DOHH2 (cell line): ENCODE results near the gene HOGA1.
"Not testable (repeated sequence)": the region's sequence is repeated elsewhere in the genome, so short reads cannot be mapped to it uniquely, and the experiment has no call there.

Experiments
- H3F3A ChIP-seq: fragments of 200-600 bp; sonication (generic), shearing (Covaris generic); 2 replicates; pipeline ENCODE4 v1.6.0; 2016; ENCODE audit warnings: antibody characterized with exemption, mild to moderate bottlenecking; ENCODE audit not compliant: control insufficient read depth, insufficient read depth
- H3K27ac ChIP-seq: fragments of 200-600 bp; sonication (generic); 2 replicates; pipeline ENCODE4 v1.5.1; 2014; ENCODE audit warnings: low read depth, mild to moderate bottlenecking, low read length, moderate library complexity
- H3K27me3 ChIP-seq: fragments of 200-600 bp; sonication (generic); 2 replicates; pipeline ENCODE4 v1.6.1; 2014; ENCODE audit warnings: mild to moderate bottlenecking, low read length, mixed read lengths; ENCODE audit not compliant: control insufficient read depth
- H3K36me3 ChIP-seq: fragments of 200-600 bp; sonication (generic); 2 replicates; pipeline ENCODE4 v1.6.1; 2014; ENCODE audit warnings: mild to moderate bottlenecking, low read length, moderate library complexity, mixed read lengths; ENCODE audit not compliant: control insufficient read depth
- H3K4me1 ChIP-seq: fragments of 200-600 bp; sonication (generic); 2 replicates; pipeline ENCODE4 v1.6.1; 2014; ENCODE audit warnings: mild to moderate bottlenecking, low read length, mixed read lengths; ENCODE audit not compliant: control insufficient read depth
- H3K4me2 ChIP-seq: fragments of 200-600 bp; sonication (generic); 2 replicates; pipeline ENCODE4 v1.6.0; 2014; ENCODE audit warnings: mild to moderate bottlenecking, low read length, moderate library complexity
- H3K4me3 ChIP-seq: fragments of 200-600 bp; sonication (generic); 2 replicates; pipeline ENCODE4 v1.5.1; 2014; ENCODE audit warnings: mild to moderate bottlenecking, low read length, mixed read lengths
- H3K79me2 ChIP-seq: fragments of 200-600 bp; sonication (generic); 2 replicates; pipeline ENCODE4 v1.6.1; 2014; ENCODE audit warnings: mild to moderate bottlenecking, low read length, mixed read lengths; ENCODE audit not compliant: control insufficient read depth
- H3K9me2 ChIP-seq: fragments of 200-600 bp; sonication (generic); replicated peaks from 2 replicates; pipeline ENCODE4 v1.6.1; 2014; ENCODE audit warnings: mild to moderate bottlenecking, low read length, mixed read lengths; ENCODE audit not compliant: control insufficient read depth
- H3K9me3 ChIP-seq: fragments of 200-600 bp; sonication (generic); 2 replicates; pipeline ENCODE4 v1.6.1; 2014; ENCODE audit warnings: antibody characterized with exemption, low read length, mixed read lengths; ENCODE audit not compliant: control insufficient read depth, insufficient read depth
- H4K20me1 ChIP-seq: fragments of 200-600 bp; sonication (generic); 2 replicates; pipeline ENCODE4 v1.6.0; 2014; ENCODE audit warnings: low read depth, mild to moderate bottlenecking, antibody characterized with exemption, low read length, moderate library complexity; ENCODE audit not compliant: control insufficient read depth, insufficient read depth
- EZH2phosphoT487 ChIP-seq: fragments of 200-600 bp; sonication (generic); IDR thresholded peaks from 2 replicates; pipeline ENCODE4 v1.6.1; 2017; ENCODE audit warnings: borderline replicate concordance, mild to moderate bottlenecking, antibody characterized with exemption, low read length, moderate library complexity, mixed read lengths
- TF ChIP-seq, protein P1 (sequence below): fragments of 200-600 bp; sonication (generic); IDR thresholded peaks from one replicate; pipeline ENCODE4 v1.5.1; 2014; ENCODE audit warnings: antibody characterized with exemption, mild to moderate bottlenecking, low read depth, low read length; ENCODE audit not compliant: poor library complexity, severe bottlenecking

The HOGA1 gene

DNA sequence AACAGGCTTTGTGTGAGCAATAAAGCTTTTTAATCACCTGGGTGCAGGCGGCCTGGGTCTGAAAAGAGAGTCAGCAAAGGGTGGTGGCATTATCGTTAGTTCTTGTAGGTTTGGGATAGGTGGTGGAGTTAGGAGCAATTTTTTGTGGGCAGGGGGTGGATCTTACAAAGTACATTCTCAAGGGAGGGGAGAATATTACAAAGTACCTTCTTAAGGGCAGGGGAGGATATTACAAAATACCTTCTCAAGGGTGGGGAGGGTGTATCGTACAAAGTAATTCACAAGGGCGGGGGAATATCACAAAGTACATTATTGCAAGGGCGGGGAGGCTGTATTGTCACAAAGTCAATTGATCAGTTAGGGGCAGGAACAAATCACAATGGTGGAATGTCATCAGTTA, 21.9 kb upstream of the HOGA1 start:
- not testable (repeated sequence) for H3K9me3 ChIP-seq, H4K20me1 ChIP-seq

DNA sequence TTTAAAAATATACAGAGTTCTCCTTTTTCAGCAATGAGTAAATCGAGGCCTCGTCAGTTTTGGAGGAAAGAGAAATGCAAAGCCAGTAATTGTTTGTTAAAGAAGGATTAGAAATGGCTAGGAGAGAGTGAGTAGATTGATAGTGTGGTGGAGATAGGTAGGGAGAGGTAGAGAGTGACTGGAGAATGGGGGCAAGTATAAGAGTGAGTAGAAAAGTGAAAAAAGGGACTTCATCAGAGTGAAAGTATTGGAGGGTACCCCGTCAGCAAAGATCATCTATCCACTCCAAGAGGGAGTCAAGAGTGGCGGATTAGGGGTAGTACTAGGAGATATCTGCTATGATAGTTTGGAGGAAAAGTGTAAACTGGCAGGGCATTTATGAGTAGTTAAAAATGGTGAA, 20.9 kb upstream of the HOGA1 start:
- H3K4me1 ChIP-seq: no peaks in the 10 kb centered on the region
- H3K4me3 ChIP-seq: no peak overlapping the region
- H3K27me3 ChIP-seq: no peaks in the 10 kb centered on the region
- no peaks in the 10 kb centered on the region for H3K36me3 ChIP-seq
- no peak overlapping the region for H3K27ac ChIP-seq
- no peak for TF ChIP-seq EZH2phosphoT487
- TF ChIP-seq, protein P1, sequence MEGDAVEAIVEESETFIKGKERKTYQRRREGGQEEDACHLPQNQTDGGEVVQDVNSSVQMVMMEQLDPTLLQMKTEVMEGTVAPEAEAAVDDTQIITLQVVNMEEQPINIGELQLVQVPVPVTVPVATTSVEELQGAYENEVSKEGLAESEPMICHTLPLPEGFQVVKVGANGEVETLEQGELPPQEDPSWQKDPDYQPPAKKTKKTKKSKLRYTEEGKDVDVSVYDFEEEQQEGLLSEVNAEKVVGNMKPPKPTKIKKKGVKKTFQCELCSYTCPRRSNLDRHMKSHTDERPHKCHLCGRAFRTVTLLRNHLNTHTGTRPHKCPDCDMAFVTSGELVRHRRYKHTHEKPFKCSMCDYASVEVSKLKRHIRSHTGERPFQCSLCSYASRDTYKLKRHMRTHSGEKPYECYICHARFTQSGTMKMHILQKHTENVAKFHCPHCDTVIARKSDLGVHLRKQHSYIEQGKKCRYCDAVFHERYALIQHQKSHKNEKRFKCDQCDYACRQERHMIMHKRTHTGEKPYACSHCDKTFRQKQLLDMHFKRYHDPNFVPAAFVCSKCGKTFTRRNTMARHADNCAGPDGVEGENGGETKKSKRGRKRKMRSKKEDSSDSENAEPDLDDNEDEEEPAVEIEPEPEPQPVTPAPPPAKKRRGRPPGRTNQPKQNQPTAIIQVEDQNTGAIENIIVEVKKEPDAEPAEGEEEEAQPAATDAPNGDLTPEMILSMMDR: no peak
- H4K20me1 ChIP-seq: no peaks in the 10 kb centered on the region
- no peaks in the 10 kb centered on the region for H3K79me2 ChIP-seq
- H3K4me2 ChIP-seq: no peak overlapping the region
- no peaks in the 10 kb centered on the region for H3F3A ChIP-seq
- no peaks in the 10 kb centered on the region for H3K9me2 ChIP-seq
- H3K9me3 ChIP-seq: no peaks in the 10 kb centered on the region

More for the DNA sequence above, 21.9 kb upstream of the HOGA1 start:
- H3K4me1 ChIP-seq, H3K36me3 ChIP-seq, H3K27me3 ChIP-seq, H3K4me3 ChIP-seq, H3K79me2 ChIP-seq, H3K27ac ChIP-seq, H3K4me2 ChIP-seq, H3F3A ChIP-seq, H3K9me2 ChIP-seq: not testable (repeated sequence)

DNA sequence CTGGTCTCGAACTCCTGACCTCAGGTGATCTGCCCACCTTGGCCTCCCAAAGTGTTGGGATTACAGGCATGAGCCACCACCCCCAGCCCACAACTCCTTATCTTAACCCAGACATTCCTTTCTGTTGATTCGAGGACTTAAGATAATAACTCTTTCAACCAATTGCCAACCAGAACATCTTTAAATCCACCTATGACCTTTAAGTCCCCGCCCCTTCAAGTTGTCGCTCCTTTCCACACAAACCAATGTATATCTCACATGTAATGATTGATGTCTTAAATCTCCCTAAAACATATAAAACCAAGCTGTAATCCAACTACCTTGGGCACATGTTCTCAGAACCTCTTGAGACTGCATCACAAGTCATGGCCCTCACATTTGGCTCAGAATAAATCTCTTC, 19.4 kb upstream of the HOGA1 start:
- Histone ChIP-seq H3K36me3 (no peaks in the 10 kb centered on the region), H3K9me3 (no peaks in the 10 kb centered on the region)

DNA sequence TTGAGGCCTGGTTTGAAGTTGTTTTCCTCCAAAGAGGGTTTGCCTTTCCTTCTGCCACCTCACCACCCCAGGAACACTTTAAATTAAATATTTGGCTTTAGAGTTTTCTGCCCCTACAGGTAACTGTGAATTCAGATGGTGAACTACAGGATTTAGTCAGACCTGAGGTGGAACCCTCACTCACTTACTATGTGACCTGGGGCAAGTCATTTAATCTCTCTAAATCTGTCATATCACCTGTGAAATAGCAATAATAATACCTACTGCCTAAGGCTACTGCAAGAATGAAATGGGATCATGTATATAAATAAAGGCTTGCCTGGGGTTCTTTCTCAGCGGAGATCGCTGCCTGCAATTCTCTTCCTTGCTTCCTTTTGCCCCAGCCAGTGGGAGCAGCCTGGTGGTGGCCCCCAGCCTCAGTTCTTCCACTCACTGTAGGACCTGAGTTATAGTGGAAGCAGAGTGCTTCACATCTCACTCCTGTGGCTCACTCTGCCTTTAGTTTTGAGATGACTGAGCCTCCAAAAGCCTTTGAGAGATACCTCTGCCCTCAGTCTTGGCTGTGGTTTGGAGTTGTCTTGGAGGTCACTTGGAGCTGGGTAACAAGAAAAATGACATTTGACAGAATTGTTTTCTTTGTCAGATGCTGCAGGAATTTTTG, 17.7 kb upstream of the HOGA1 start:
- H4K20me1 ChIP-seq: no peaks in the 10 kb centered on the region
- no peaks in the 10 kb centered on the region for H3K9me3 ChIP-seq
- H3K4me3 ChIP-seq: no peak overlapping the region
- H3K79me2 ChIP-seq: no peaks in the 10 kb centered on the region
- no peak for TF ChIP-seq EZH2phosphoT487
- TF ChIP-seq, protein P1: no peak
- H3F3A ChIP-seq: no peaks in the 10 kb centered on the region
- no peaks in the 10 kb centered on the region for H3K27me3 ChIP-seq
- no peak overlapping the region for H3K4me2 ChIP-seq
- no peaks in the 10 kb centered on the region for H3K4me1 ChIP-seq
- no peak overlapping the region for H3K27ac ChIP-seq
- H3K9me2 ChIP-seq: no peaks in the 10 kb centered on the region
- H3K36me3 ChIP-seq: no peaks in the 10 kb centered on the region

More for the DNA sequence above, 19.4 kb upstream of the HOGA1 start:
- Histone ChIP-seq H4K20me1 (no peaks in the 10 kb centered on the region), H3K4me1 (no peaks in the 10 kb centered on the region), H3K79me2 (no peaks in the 10 kb centered on the region), H3F3A (no peaks in the 10 kb centered on the region), H3K4me3 (no peak overlapping the region), H3K27me3 (no peaks in the 10 kb centered on the region), H3K27ac (no peak overlapping the region), H3K9me2 (no peaks in the 10 kb centered on the region), H3K4me2 (no peak overlapping the region)
- TF ChIP-seq EZH2phosphoT487: no peak
- TF ChIP-seq, protein P1: no peak
